ENCODE measurements around the gene PLEKHA1.

The PLEKHA1 gene

DNA sequence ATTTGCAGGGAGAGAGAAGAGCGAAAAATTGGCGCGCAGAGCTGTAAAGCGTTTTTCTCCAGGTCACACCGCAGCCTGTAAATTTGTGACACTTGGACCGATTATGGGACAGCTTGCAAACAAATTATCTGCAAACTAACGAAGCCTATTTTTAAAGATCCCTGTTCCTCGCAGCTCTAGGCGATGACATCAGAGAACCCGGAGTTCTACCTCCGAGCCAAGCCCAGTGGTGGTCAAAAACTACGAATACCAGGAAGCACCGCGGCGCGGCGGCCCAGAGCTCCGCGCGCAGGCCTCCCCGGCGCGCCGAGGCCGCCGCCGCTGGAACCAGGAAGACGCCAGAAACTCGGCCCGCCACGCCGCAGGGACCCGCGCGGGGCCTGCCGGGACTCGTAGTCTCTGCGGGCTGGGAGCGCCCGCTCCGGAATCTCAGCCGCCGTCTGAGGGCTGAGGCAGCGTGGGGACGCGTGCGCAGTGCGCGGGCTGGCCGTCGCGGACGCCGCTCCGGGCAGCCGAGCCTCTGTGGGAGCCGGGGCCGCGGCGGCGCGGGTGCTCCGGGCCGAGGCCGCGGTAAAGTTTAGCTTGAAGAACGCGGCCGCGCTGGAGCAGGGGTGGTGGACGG, at the start of gene PLEKHA1:
TSS of gene PLEKHA1 (plus strand) at position 472 of the 622 bp plus-strand sequence. CDS start 18,493 bp downstream, outside the sequence.
- TF ChIP-seq ZFX (IDR thresholded peaks at IDR 0.05; ENCODE audit: borderline replicate concordance): no peak
- TF ChIP-seq, protein P1, sequence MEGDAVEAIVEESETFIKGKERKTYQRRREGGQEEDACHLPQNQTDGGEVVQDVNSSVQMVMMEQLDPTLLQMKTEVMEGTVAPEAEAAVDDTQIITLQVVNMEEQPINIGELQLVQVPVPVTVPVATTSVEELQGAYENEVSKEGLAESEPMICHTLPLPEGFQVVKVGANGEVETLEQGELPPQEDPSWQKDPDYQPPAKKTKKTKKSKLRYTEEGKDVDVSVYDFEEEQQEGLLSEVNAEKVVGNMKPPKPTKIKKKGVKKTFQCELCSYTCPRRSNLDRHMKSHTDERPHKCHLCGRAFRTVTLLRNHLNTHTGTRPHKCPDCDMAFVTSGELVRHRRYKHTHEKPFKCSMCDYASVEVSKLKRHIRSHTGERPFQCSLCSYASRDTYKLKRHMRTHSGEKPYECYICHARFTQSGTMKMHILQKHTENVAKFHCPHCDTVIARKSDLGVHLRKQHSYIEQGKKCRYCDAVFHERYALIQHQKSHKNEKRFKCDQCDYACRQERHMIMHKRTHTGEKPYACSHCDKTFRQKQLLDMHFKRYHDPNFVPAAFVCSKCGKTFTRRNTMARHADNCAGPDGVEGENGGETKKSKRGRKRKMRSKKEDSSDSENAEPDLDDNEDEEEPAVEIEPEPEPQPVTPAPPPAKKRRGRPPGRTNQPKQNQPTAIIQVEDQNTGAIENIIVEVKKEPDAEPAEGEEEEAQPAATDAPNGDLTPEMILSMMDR (IDR thresholded peaks at IDR 0.05): no peak
- H3K27ac ChIP-seq: peak within 1 kb of the TSS; percentile 78

- H3K27ac ChIP-seq: no peak overlapping the region
- TF ChIP-seq ZFX (IDR thresholded peaks at IDR 0.05; ENCODE audit: borderline replicate concordance): no peak
- TF ChIP-seq, protein P1 (IDR thresholded peaks at IDR 0.05): no peak
Observed at GRCh38 chr10:122325235-122325634, 49.3 kb upstream of the PLEKHA1 start.

DNA sequence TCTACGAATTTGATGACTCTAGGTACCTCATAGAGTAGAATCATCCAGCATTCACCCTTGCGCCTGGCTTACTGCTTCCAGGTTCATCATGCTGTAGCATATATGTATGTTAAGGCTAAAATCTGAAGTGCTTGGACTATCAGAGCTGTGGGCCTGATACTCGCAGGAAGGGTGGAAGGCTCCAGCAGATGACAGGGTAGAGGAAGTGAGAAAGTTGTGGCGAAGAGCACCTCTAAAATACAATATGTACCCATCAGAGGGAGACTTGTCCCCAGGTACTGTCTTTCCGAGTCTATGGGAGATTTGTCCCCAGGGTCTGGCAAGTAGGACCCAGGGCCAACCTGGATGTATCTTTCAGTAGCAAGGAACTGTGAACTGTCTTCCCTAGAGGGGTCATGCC, 48.1 kb upstream of the PLEKHA1 start:
- no peak for TF ChIP-seq ZFX (IDR thresholded peaks at IDR 0.05; ENCODE audit: borderline replicate concordance)
- TF ChIP-seq, protein P1 (IDR thresholded peaks at IDR 0.05): no peak
- no peak overlapping the region for H3K27ac ChIP-seq

GRCh38 chr10:122326806-122327205, 47.7 kb upstream of the PLEKHA1 start:
- no peak for TF ChIP-seq ZFX (IDR thresholded peaks at IDR 0.05; ENCODE audit: borderline replicate concordance)
- TF ChIP-seq, protein P1 (IDR thresholded peaks at IDR 0.05): no peak
- no peak overlapping the region for H3K27ac ChIP-seq

DNA sequence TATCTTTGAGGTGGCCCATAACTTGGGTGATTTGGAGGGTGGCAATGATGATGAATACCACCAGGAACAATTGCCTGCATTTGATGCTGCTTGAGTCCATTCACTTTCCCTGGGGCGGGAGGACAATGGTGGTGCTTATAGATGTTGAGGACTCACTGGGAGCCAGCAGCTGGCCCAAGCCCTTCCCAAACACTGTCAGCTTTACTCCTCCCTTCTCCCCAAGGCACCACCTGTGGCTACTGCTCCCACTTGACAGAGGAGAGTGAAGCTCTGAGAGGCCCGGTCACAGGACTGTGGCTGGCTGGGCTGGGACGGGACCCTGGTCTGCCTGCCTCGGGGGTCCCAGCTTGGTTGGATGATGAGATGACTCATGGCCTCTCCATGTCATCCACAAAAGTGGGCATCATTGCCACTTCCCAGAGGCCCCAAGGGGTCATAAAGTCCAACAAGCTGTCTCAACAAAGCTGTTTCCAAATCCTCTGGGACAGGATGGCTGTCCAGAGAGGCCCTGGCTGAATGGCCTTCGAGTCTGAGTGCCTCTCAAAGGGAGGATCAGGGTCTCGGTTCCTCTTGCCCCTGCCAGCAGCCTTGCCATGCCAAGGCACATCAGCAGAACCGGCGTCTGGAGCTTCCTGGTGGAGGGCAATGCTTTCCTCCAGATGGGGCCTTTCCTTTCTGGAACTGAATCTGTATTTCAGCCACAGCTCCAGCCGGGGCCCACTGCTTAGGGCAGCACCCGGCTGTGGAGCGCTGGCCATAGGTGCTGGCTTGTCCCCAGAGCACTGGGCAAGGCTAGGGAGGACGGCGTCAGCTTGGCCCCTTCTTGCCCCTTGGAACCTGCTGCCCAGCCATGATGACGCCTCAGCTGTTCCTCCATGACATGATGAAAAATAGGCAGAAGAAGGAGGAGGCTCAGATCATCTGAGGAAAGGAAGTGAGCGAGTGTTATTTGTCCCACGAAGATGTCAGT, 47.0 kb upstream of the PLEKHA1 start:
- H3K27ac ChIP-seq: no peak overlapping the region
- no peak for TF ChIP-seq ZFX (IDR thresholded peaks at IDR 0.05; ENCODE audit: borderline replicate concordance)
- TF ChIP-seq, protein P1 (IDR thresholded peaks at IDR 0.05): no peak

GRCh38 chr10:122328676-122329075, 45.8 kb upstream of the PLEKHA1 start:
- no peak overlapping the region for H3K27ac ChIP-seq
- TF ChIP-seq, protein P1 (IDR thresholded peaks at IDR 0.05): no peak
- no peak for TF ChIP-seq ZFX (IDR thresholded peaks at IDR 0.05; ENCODE audit: borderline replicate concordance)

- TF ChIP-seq ZFX (IDR thresholded peaks at IDR 0.05; ENCODE audit: borderline replicate concordance): no peak
- TF ChIP-seq, protein P1 (IDR thresholded peaks at IDR 0.05): no peak
- no peak overlapping the region for H3K27ac ChIP-seq
Observed at GRCh38 chr10:122329416-122329815, 45.1 kb upstream of the PLEKHA1 start.
